ENCODE results near the gene ZNF862.

- TF ChIP-seq POLR2A (IDR thresholded peaks at IDR 0.05) (no peak), CTCF (IDR thresholded peaks at IDR 0.05 in 4 of 5, conservative IDR thresholded peaks at IDR 0.05 in 1 of 5) (no peak)
Observed at GRCh38 chr7:149813254-149814035, 24.7 kb upstream of the ZNF862 start.
